ENCODE data around the gene C16orf54.
A peak's percentile ranks its signal among the peaks of the same experiment; 100 is the strongest.
"Not testable (repeated sequence)": the region's sequence is repeated elsewhere in the genome, so short reads cannot be mapped to it uniquely, and the experiment has no call there.

C16orf54 gene

GRCh38 chr16:29745853-29746345, at the start of gene C16orf54:
Gene C16orf54, minus strand, starts transcription at chr16:29745990. Its CDS starts 1,039 bp downstream, at chr16:29744951.
- peak; percentile 75 to 83 for DNase-seq

- DNase-seq: no peak
Measured at GRCh38 chr16:29794231-29794710, 48.5 kb upstream of the C16orf54 start.

- not testable (repeated sequence) for DNase-seq
Measured at GRCh38 chr16:29793153-29793552, 47.4 kb upstream of the C16orf54 start.

- no peak for DNase-seq
Measured at GRCh38 chr16:29791845-29792807, 46.3 kb upstream of the C16orf54 start.

- no peak for DNase-seq
Measured at GRCh38 chr16:29790949-29791844, 45.4 kb upstream of the C16orf54 start.

GRCh38 chr16:29790183-29790948, 44.6 kb upstream of the C16orf54 start, which contains the start of gene KIF22:
Gene KIF22, plus strand, starts transcription at chr16:29790751. Its CDS starts 9 bp downstream, at chr16:29790760.
- DNase-seq: peak; percentile 100

GRCh38 chr16:29789775-29790182, 44.0 kb upstream of the C16orf54 start:
- DNase-seq: no peak

- not testable (repeated sequence) for DNase-seq
Measured at GRCh38 chr16:29787155-29787554, 41.4 kb upstream of the C16orf54 start.

GRCh38 chr16:29784901-29785500, 39.2 kb upstream of the C16orf54 start:
- DNase-seq: peak; percentile 71 to 75

GRCh38 chr16:29784157-29784556, 38.4 kb upstream of the C16orf54 start:
- peak; percentile 14 to 19 for DNase-seq

- not testable (repeated sequence) for DNase-seq
Measured at GRCh38 chr16:29783094-29783953, 37.5 kb upstream of the C16orf54 start.

GRCh38 chr16:29779474-29779873, 33.7 kb upstream of the C16orf54 start:
- no peak for DNase-seq

- no peak for DNase-seq
Measured at GRCh38 chr16:29777576-29778350, 32.0 kb upstream of the C16orf54 start, which contains the start of gene ZG16. Gene ZG16, plus strand, starts transcription at chr16:29778256. Its CDS starts 1,011 bp downstream, at chr16:29779267.

- no peak for DNase-seq
Measured at GRCh38 chr16:29775742-29776408, 30.1 kb upstream of the C16orf54 start.

GRCh38 chr16:29774730-29775129, 28.9 kb upstream of the C16orf54 start:
- DNase-seq: no peak

GRCh38 chr16:29772330-29772729, 26.5 kb upstream of the C16orf54 start:
- DNase-seq: not testable (repeated sequence)

GRCh38 chr16:29770250-29770929, 24.6 kb upstream of the C16orf54 start:
- DNase-seq: no peak

GRCh38 chr16:29769507-29769906, 23.7 kb upstream of the C16orf54 start:
- DNase-seq: no peak
